GM23338 (cell line): ENCODE measurements around the gene DNAJB8. TPM values are rescaled to one million over a fixed set of nuclear protein-coding genes. Genes with fewer than 3 reads are reported as not detected.
A peak's percentile ranks its signal among the peaks of the same experiment; 100 is the strongest.

Experiments
- ATAC-seq: fragments of 200-7000 bp; cut with Tn5 transposase; 3 replicates; pipeline ENCODE4 v1.9.1; 2020
- DNase-seq: peaks from one replicate; pipeline ENCODE4 v3.0.0-alpha.2; 2015; ENCODE audit warnings: low spot score
- H2AFZ ChIP-seq: fragments of 200-600 bp; sonication (generic); 2 replicates; pipeline ENCODE4 v1.8.0; 2016; ENCODE audit warnings: antibody characterized with exemption, mild to moderate bottlenecking, moderate library complexity
- H3F3A ChIP-seq: fragments of 200-600 bp; sonication (generic); replicated peaks from 2 replicates; pipeline ENCODE4 v1.8.0; 2017; ENCODE audit warnings: antibody characterized with exemption, mixed run types, low read depth
- H3K27ac ChIP-seq: fragments of 200-600 bp; sonication (generic); 2 replicates; pipeline ENCODE4 v1.6.1; 2016; ENCODE audit warnings: low read depth
- H3K27me3 ChIP-seq: fragments of 200-600 bp; sonication (generic); 2 replicates; pipeline ENCODE4 v1.8.0; 2016; ENCODE audit warnings: mild to moderate bottlenecking, mixed run types, moderate library complexity; ENCODE audit not compliant: insufficient read depth
- H3K36me3 ChIP-seq: fragments of 200-600 bp; sonication (generic); 2 replicates; pipeline ENCODE4 v1.8.0; 2016; ENCODE audit warnings: mild to moderate bottlenecking; ENCODE audit not compliant: insufficient read depth
- H3K4me1 ChIP-seq: fragments of 200-600 bp; sonication (generic); 2 replicates; pipeline ENCODE4 v1.8.0; 2016; ENCODE audit warnings: mild to moderate bottlenecking, moderate library complexity; ENCODE audit not compliant: insufficient read depth
- H3K4me2 ChIP-seq: fragments of 200-600 bp; sonication (generic); 2 replicates; pipeline ENCODE4 v1.7.1; 2017; ENCODE audit warnings: mixed run types
- H3K4me3 ChIP-seq: fragments of 200-600 bp; sonication (generic); 2 replicates; pipeline ENCODE4 v1.6.1; 2016; ENCODE audit warnings: mixed run types
- H3K79me2 ChIP-seq: fragments of 200-600 bp; sonication (generic); replicated peaks from 2 replicates; pipeline ENCODE4 v1.8.0; 2017; ENCODE audit warnings: mild to moderate bottlenecking; ENCODE audit not compliant: insufficient read depth
- H3K9me2 ChIP-seq: fragments of 200-600 bp; sonication (generic); 2 replicates; pipeline ENCODE4 v1.8.0; 2017; ENCODE audit not compliant: insufficient read depth
- H4K20me1 ChIP-seq: fragments of 200-600 bp; sonication (generic); replicated peaks from 2 replicates; pipeline ENCODE4 v1.8.0; 2017; ENCODE audit warnings: mild to moderate bottlenecking; ENCODE audit not compliant: insufficient read depth
- H3K27ac Mint-ChIP-seq: 2 replicates; pipeline ENCODE4 v1.8.0; 2020; ENCODE audit warnings: inconsistent platforms, mild to moderate bottlenecking, moderate library complexity, mixed read lengths
- H3K27me3 Mint-ChIP-seq: 3 replicates; pipeline ENCODE4 v1.8.0; 2022; ENCODE audit warnings: low read depth, mild to moderate bottlenecking, moderate library complexity, mixed read lengths, inconsistent platforms; ENCODE audit not compliant: insufficient read depth, poor library complexity
- H3K36me3 Mint-ChIP-seq: 3 replicates; pipeline ENCODE4 v1.8.0; 2021; ENCODE audit warnings: low read depth, mild to moderate bottlenecking, inconsistent platforms, moderate library complexity, mixed read lengths
- H3K4me1 Mint-ChIP-seq: 3 replicates; pipeline ENCODE4 v1.8.0; 2020; ENCODE audit warnings: mild to moderate bottlenecking, inconsistent platforms, mixed read lengths
- H3K4me3 Mint-ChIP-seq: 3 replicates; pipeline ENCODE4 v1.8.0; 2021; ENCODE audit warnings: moderate library complexity, mild to moderate bottlenecking, inconsistent platforms, mixed read lengths
- H3K9me3 Mint-ChIP-seq: 3 replicates; pipeline ENCODE4 v1.8.0; 2020; ENCODE audit warnings: moderate library complexity, mild to moderate bottlenecking, inconsistent platforms, mixed read lengths
- EZH2 ChIP-seq: fragments of 200-600 bp; sonication (generic); IDR thresholded peaks from one replicate; pipeline ENCODE4 v1.8.0; 2017; ENCODE audit warnings: antibody characterized with exemption, mild to moderate bottlenecking, low read depth; ENCODE audit not compliant: unreplicated experiment
- POLR2AphosphoS5 ChIP-seq: IDR thresholded peaks from 2 replicates; pipeline ENCODE4 v1.6.1; 2016; ENCODE audit warnings: antibody characterized with exemption, low read depth
- STAT1 ChIP-seq: IDR thresholded peaks from one replicate; pipeline ENCODE4 v1.6.1; 2016; ENCODE audit warnings: antibody characterized with exemption; ENCODE audit not compliant: unreplicated experiment
- polyA plus RNA-seq: library from polyadenylated mRNA; unstranded; fragments of >200 nt; fragmentation: Nextera tagmentation; extraction: Ambion mirVana; gene quantifications from 2 replicates; pipeline ENCODE4 v1.2.1, GENCODE V29; 2016
- total RNA-seq: library from RNA; depleted of rRNA; stranded (reverse); fragments of >200 nt; shearing (Covaris generic); gene quantifications from 2 replicates; pipeline ENCODE4 v1.2.3, GENCODE V29; 2014
- TF ChIP-seq, protein P1 (sequence below): fragments of 250-450 bp; sonication (Bioruptor Pico); IDR thresholded peaks from 2 replicates; pipeline ENCODE4 v1.5.0; 2020; ENCODE audit warnings: mild to moderate bottlenecking, moderate library complexity
- TF ChIP-seq, protein P2 (sequence below), 2 experiments: fragments of 200-600 bp in 1 of 2; sonication (generic) in 1 of 2; conservative IDR thresholded peaks; 2 replicates each; pipeline versions ENCODE4 v1.5.1 to v1.6.1; 2016 to 2017; ENCODE audit warnings: antibody characterized with exemption in 2 of 2, low read depth in 2 of 2, mild to moderate bottlenecking in 2 of 2, moderate library complexity in 1 of 2

DNAJB8 gene
- total and polyA plus RNA-seq, 2 experiments from 2014 or later: not detected

DNA sequence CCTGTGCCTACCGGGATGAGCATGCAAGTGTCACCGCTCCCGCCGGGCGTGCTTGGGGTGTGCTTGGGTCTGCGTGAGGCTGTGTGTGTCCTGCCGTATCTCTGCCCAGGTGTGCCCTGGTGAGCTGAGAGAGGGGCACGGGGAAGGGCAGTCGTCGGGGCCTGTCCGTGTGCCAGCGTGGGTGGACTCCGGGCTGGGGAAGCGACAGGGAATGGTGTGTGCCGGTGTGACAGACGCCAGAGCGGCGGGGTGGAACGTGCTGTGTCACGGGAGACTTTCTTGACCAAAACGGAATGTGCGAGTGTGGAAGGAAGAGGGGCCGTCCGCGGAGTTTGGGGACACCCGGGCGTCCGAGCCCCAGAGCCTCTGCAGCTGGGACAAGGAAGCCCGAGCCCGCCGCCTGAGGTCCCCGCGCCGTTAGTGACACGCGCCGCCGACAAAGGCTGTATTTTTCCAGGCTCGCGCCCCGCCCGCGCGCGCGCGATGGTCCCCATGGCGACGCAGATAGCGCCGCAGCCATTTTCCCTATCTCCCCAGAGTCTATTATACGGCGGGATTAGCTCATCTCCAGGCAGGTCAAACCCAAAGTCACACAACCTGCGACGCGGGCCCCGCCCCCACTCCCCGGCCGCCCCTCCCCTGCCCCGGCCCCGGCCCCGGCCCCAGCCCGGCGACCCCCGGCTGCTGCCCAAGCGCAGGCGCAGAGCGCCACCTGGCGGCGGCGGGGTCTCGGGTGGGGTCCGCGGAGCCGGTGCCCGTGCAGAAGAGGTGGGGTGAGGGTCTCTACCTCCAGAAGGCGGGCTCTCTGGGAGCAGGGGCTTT, 30.8 kb upstream of the DNAJB8 start:
- Histone ChIP-seq H3K79me2 (no peaks in the 10 kb centered on the region), H3F3A (no peaks in the 10 kb centered on the region), H3K27ac (no peak overlapping the region), H3K4me3 (peak overlapping the region; percentile 57), H4K20me1 (peaks cover 9% of the 10 kb centered on the region; the same call in 1 of the 2 replicates), H3K4me2 (peak overlapping the region; percentile 83), H3K4me1 (peaks cover 17% of the 10 kb centered on the region; the same call in 1 of the 2 replicates), H2AFZ (peak overlapping the region; percentile 74; the same call in 1 of the 2 replicates), H3K36me3 (no peaks in the 10 kb centered on the region), H3K9me2 (no peaks in the 10 kb centered on the region), H3K27me3 (peaks cover 73% of the 10 kb centered on the region)
- H3K9me3 Mint-ChIP-seq: no peaks in the 10 kb centered on the region
- H3K36me3 Mint-ChIP-seq: peaks cover 4% of the 10 kb centered on the region; the same call in 1 of the 3 replicates
- H3K27ac Mint-ChIP-seq: no peak overlapping the region
- DNase-seq: peak; percentile 84
- H3K4me3 Mint-ChIP-seq: peak overlapping the region; percentile 67
- H3K4me1 Mint-ChIP-seq: peaks cover 18% of the 10 kb centered on the region
- peak; percentile 61 for ATAC-seq
- H3K27me3 Mint-ChIP-seq: peaks cover 68% of the 10 kb centered on the region
- TF ChIP-seq, protein P1, sequence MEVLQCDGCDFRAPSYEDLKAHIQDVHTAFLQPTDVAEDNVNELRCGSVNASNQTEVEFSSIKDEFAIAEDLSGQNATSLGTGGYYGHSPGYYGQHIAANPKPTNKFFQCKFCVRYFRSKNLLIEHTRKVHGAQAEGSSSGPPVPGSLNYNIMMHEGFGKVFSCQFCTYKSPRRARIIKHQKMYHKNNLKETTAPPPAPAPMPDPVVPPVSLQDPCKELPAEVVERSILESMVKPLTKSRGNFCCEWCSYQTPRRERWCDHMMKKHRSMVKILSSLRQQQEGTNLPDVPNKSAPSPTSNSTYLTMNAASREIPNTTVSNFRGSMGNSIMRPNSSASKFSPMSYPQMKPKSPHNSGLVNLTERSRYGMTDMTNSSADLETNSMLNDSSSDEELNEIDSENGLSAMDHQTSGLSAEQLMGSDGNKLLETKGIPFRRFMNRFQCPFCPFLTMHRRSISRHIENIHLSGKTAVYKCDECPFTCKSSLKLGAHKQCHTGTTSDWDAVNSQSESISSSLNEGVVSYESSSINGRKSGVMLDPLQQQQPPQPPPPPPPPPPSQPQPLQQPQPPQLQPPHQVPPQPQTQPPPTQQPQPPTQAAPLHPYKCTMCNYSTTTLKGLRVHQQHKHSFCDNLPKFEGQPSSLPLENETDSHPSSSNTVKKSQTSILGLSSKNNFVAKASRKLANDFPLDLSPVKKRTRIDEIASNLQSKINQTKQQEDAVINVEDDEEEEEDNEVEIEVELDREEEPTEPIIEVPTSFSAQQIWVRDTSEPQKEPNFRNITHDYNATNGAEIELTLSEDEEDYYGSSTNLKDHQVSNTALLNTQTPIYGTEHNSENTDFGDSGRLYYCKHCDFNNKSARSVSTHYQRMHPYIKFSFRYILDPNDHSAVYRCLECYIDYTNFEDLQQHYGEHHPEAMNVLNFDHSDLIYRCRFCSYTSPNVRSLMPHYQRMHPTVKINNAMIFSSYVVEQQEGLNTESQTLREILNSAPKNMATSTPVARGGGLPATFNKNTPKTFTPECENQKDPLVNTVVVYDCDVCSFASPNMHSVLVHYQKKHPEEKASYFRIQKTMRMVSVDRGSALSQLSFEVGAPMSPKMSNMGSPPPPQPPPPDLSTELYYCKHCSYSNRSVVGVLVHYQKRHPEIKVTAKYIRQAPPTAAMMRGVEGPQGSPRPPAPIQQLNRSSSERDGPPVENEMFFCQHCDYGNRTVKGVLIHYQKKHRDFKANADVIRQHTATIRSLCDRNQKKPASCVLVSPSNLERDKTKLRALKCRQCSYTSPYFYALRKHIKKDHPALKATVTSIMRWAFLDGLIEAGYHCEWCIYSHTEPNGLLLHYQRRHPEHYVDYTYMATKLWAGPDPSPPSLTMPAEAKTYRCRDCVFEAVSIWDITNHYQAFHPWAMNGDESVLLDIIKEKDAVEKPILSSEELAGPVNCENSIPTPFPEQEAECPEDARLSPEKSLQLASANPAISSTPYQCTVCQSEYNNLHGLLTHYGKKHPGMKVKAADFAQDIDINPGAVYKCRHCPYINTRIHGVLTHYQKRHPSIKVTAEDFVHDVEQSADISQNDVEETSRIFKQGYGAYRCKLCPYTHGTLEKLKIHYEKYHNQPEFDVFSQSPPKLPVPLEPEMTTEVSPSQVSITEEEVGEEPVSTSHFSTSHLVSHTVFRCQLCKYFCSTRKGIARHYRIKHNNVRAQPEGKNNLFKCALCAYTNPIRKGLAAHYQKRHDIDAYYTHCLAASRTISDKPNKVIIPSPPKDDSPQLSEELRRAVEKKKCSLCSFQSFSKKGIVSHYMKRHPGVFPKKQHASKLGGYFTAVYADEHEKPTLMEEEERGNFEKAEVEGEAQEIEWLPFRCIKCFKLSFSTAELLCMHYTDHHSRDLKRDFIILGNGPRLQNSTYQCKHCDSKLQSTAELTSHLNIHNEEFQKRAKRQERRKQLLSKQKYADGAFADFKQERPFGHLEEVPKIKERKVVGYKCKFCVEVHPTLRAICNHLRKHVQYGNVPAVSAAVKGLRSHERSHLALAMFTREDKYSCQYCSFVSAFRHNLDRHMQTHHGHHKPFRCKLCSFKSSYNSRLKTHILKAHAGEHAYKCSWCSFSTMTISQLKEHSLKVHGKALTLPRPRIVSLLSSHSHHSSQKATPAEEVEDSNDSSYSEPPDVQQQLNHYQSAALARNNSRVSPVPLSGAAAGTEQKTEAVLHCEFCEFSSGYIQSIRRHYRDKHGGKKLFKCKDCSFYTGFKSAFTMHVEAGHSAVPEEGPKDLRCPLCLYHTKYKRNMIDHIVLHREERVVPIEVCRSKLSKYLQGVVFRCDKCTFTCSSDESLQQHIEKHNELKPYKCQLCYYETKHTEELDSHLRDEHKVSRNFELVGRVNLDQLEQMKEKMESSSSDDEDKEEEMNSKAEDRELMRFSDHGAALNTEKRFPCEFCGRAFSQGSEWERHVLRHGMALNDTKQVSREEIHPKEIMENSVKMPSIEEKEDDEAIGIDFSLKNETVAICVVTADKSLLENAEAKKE (CRISPR knock-in tag): no peak
- TF ChIP-seq, protein P2, sequence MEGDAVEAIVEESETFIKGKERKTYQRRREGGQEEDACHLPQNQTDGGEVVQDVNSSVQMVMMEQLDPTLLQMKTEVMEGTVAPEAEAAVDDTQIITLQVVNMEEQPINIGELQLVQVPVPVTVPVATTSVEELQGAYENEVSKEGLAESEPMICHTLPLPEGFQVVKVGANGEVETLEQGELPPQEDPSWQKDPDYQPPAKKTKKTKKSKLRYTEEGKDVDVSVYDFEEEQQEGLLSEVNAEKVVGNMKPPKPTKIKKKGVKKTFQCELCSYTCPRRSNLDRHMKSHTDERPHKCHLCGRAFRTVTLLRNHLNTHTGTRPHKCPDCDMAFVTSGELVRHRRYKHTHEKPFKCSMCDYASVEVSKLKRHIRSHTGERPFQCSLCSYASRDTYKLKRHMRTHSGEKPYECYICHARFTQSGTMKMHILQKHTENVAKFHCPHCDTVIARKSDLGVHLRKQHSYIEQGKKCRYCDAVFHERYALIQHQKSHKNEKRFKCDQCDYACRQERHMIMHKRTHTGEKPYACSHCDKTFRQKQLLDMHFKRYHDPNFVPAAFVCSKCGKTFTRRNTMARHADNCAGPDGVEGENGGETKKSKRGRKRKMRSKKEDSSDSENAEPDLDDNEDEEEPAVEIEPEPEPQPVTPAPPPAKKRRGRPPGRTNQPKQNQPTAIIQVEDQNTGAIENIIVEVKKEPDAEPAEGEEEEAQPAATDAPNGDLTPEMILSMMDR (conservative IDR thresholded peaks at IDR 0.05; ENCODE audit: low read depth in 2 of 2): peak; percentile 55 to 82
- TF ChIP-seq STAT1 (no peak), POLR2AphosphoS5 (no peak), EZH2 (peak; percentile 62)
